Activated T-cell treated with anti-CD3 and anti-CD28 coated beads for 4 hours (primary cell): ENCODE results near the gene ZNF883.

Source experiments
- DNase-seq: peaks from one replicate; pipeline ENCODE4 v3.0.0-alpha.2; 2020

ZNF883 gene

DNA sequence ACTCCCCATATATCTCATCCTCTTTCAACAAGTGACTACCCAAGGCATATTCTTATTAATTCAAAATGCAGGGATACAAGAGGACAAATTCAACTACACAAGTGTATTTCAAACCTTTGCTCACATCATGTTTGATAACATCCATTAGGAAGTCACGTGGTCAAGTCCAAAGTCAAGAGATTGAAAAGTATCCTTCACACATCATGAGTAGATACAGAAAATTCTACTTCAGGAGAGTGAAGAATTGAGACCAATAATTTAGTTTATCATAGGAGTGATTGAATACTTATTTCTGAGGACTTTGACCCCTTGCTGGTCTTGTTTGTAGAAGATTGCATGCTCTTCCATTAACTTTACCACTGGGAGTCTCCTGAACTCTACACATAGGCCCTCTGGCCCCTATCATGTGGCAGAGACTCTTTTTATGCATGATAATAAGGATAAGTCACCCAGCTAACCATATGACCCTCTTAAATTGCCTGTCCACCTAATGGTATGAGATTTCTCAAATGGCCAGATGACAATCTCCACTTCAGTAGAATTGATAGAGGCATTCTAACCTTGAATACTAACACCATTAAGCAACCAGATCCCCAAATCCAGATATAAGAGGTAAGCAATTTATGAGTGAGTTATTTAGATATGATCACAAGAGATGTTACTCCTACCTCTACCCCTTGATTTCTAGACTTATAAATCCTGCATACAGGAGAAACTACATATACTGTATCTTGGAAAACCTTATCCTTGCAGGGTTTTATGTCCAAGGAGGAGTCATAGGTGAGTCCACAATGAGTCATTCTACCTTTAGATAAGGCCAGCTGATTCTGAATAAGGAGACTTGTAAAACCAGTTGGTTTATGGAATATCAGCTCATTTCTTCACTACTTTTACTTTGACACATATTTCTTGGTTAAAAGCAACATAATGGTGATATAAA lies 94.7 kb downstream of the ZNF883 start:
- no peak for DNase-seq

DNA sequence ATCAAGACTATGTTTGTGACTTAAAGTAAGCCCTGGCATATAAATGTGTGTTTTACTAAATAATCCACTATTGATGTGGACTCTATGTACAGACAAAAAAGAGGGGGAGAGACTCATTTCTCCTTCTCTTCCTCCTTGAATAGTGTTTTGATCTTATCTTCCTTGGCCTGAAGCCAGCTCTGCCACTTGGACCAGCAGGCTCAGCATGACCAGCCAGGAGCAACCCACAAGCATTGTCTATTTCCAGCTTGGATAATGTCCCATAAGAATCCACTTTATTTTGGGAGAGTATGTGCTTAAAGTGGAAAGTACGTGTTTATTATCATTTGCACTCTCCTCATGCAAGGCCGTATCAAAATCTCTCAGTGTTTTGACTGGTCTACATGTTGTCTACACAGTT lies 97.5 kb downstream of the ZNF883 start:
- no peak for DNase-seq

DNA sequence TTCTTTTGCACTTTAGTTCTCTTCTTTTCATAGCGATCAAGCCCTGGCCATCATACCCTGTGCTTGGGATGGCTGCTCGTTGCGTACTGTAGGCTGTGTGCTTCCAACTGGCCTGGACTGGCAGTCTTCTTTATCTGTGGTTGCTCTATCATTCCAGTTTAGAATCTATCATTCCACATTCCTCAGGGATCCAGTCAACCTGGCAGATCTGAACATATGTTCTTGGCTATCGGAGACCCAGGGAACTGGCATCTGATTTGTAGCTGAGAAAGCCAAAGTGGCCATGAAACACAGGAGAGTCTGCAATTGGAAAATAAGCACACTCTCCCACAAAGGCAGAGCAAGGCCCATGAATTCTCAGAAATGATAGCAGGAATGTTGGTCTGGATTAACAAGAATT lies 98.7 kb downstream of the ZNF883 start:
- no peak for DNase-seq

DNA sequence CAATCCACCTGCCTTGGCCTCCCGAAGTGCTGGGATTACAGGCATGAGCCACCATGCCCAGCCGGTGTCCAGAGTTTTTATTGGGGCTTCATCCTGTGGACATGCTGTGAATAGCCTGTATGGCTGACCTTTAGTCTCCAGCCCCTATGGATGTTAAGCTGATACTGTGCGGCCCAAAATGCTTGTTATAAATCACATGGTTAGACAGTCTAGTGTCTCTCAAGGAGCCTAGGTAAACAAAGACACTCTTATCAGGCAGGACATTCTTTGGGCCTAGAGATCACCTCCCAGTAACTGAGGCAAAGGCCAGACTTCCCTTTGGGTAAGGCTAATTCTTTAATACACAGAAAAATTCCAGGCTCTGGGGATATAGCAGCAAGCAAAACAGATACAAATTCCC lies 99.4 kb downstream of the ZNF883 start:
- DNase-seq, result no peak

DNA sequence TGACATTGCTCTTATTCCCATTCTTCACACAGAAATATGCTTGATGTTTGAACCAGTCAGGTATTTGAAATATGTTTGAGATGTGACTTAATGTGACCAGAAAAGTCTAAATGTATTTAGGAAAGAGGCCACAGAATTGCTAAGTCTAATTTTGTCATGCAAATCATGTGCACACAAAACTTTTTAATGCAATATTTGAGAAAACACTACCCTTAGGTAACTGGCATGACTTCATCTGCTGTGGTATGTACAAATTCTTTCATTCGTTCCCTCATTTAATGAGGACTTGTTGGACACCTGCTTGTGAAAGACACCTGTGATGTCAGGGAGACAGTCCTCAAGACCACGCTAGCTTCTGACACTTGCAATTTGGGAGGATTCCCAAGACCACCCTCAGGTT lies 100.3 kb downstream of the ZNF883 start:
- DNase-seq, result no peak
